Ishikawa (cell line): ENCODE measurements around the gene IFNA5.

ENCODE experiments used
- CEBPB ChIP-seq: IDR thresholded peaks from 2 replicates; pipeline ENCODE4 v1.6.1; 2012
- CREB1 ChIP-seq: IDR thresholded peaks from 2 replicates; pipeline ENCODE4 v1.6.1; 2012; ENCODE audit warnings: low read depth
- EGR1 ChIP-seq: IDR thresholded peaks from 2 replicates; pipeline ENCODE4 v1.6.1; 2012
- EP300 ChIP-seq: IDR thresholded peaks from 2 replicates; pipeline ENCODE4 v1.6.1; 2012; ENCODE audit warnings: borderline replicate concordance
- FOXM1 ChIP-seq: IDR thresholded peaks from 2 replicates; pipeline ENCODE4 v1.6.1; 2012; ENCODE audit warnings: low read depth, borderline replicate concordance
- MAX ChIP-seq: IDR thresholded peaks from 2 replicates; pipeline ENCODE4 v1.6.1; 2012
- NFIC ChIP-seq: IDR thresholded peaks from 2 replicates; pipeline ENCODE4 v1.6.1; 2012
- RAD21 ChIP-seq: IDR thresholded peaks from 2 replicates; pipeline ENCODE4 v1.6.1; 2012; ENCODE audit warnings: low read depth
- REST ChIP-seq: IDR thresholded peaks from 2 replicates; pipeline ENCODE4 v1.6.1; 2012; ENCODE audit warnings: low read depth, mild to moderate bottlenecking
- TAF1 ChIP-seq: IDR thresholded peaks from 2 replicates; pipeline ENCODE4 v1.6.1; 2012; ENCODE audit warnings: low read depth, mild to moderate bottlenecking
- TCF12 ChIP-seq: IDR thresholded peaks from 2 replicates; pipeline ENCODE4 v1.6.1; 2012; ENCODE audit warnings: low read depth
- TEAD4 ChIP-seq: IDR thresholded peaks from 2 replicates; pipeline ENCODE4 v1.6.1; 2012
- USF1 ChIP-seq: IDR thresholded peaks from 2 replicates; pipeline ENCODE4 v1.6.1; 2012
- YY1 ChIP-seq: IDR thresholded peaks from 2 replicates; pipeline ENCODE4 v1.6.1; 2012; ENCODE audit warnings: low read depth
- ZBTB7A ChIP-seq: IDR thresholded peaks from 2 replicates; pipeline ENCODE4 v1.6.1; 2012; ENCODE audit warnings: low read depth

IFNA5 gene

GRCh38 chr9:21281275-21281674 lies 23.8 kb downstream of the IFNA5 start:
- TF ChIP-seq TEAD4 (no peak), REST (no peak), EP300 (no peak), TAF1 (no peak), MAX (no peak), EGR1 (no peak), ZBTB7A (no peak), TCF12 (no peak), RAD21 (no peak), CREB1 (no peak), CEBPB (no peak), USF1 (no peak), NFIC (no peak), FOXM1 (no peak), YY1 (no peak)

GRCh38 chr9:21268347-21268657 lies 36.8 kb downstream of the IFNA5 start:
- TF ChIP-seq TEAD4 = no peak
- TF ChIP-seq EGR1 = no peak
- TF ChIP-seq CEBPB = no peak
- TF ChIP-seq MAX = no peak
- no peak for TF ChIP-seq FOXM1
- TF ChIP-seq EP300 = no peak
- no peak for TF ChIP-seq RAD21
- TF ChIP-seq YY1 = no peak
- no peak for TF ChIP-seq USF1
- TF ChIP-seq TAF1 = no peak
- no peak for TF ChIP-seq REST
- no peak for TF ChIP-seq TCF12
- TF ChIP-seq NFIC = no peak
- no peak for TF ChIP-seq CREB1
- TF ChIP-seq ZBTB7A = no peak

DNA sequence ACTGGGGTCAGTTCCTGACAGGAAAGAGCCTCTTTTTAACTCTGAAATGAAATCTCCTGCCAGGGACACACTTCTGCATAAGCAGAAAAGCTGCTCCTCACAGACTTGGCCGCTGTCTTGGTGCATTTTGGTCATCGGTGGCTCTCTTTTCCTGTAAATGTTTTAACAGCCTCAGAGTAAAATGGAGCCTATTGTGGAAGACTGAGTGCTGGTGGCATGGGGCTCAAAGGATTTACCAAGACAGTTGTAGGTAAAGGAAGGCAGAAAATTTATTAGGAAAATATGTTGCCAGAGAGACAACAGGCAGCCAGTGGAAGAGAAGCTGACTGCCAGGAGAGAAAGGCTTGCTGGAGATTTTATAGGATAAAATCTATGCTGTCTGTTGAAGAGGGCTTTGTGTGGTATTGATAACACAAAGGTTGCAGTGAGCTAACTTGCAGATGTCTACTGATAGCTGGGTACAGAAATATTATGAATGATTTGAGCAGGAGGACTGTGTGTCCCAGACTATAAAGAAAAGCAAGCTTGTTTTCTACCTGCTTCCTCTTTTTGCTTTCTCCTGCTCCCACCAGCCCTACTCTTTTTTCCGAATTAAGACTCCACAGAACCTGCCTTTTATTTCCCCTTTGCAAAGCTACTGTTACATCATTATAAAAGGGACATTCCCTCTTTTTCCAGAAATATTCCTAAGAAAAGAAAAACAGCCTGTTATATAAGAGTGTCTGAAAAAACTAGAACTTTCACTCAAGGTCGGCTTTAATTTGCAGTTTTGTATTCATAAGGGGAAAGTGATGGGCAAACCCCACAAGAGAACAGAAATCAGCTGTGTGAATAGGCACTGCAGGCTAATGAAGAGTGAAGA lies 37.4 kb downstream of the IFNA5 start:
- TF ChIP-seq RAD21 = no peak
- TF ChIP-seq EGR1 = no peak
- TF ChIP-seq CREB1 = no peak
- no peak for TF ChIP-seq EP300
- TF ChIP-seq MAX = no peak
- no peak for TF ChIP-seq REST
- TF ChIP-seq TCF12 = no peak
- no peak for TF ChIP-seq CEBPB
- no peak for TF ChIP-seq NFIC
- TF ChIP-seq YY1 = no peak
- no peak for TF ChIP-seq TEAD4

DNA sequence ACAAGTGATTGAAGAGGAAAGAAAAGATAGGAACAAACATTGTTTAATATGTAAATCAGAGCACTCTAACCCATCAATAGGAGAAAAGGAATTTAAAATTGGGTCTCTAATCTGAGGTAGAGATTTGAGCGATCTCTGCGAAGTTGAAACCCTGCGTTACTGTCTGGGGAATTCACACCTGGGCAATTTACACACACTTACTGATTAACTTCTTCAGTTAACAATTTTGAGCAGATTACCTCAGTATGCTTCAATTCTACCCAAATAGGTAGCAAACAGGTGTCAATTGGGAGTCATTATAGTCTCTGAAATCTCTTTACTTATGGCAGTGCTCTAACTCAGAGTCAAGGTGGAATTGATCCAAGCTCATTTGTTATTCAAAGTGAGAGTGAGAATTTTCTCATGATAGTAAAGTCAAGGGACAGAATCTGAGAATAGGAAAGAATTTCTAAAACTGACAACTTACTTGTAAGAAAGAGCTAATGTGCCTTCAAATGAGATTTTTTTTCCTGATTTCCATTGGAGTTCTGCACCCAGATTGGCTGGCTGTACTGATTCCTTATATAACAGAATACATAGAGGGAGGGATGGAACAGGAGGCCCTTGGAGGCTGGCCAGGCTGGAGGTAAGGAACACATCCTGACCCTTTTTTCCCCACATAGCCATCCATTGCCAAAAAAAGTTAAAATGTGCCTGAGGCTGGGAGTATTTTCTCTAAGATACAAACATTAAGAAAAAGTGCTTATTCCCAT lies 38.2 kb downstream of the IFNA5 start:
- TF ChIP-seq EP300 = no peak
- no peak for TF ChIP-seq REST
- no peak for TF ChIP-seq ZBTB7A
- TF ChIP-seq NFIC = no peak
- no peak for TF ChIP-seq FOXM1
